ENCODE measurements around the gene NDUFA13.

NDUFA13 gene

DNA sequence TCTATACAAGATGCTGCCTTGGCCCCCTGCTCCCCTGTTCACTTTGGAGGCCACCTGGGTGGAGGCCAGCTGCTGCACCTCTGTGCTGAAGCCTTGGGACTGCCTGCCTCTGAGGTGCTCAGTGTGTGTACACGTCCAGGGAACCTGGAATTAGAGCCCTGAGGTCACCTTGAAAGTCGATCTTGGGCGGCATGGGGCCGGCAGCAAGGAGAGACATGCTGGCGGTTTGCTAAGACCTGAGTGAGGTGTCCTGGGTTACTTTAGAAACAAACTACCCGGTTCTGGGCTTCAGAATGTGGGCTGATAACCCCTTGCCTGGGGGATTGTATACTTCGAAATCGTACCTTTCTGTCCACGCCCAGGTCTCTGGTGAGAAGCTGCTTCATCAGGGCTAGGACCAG lies 26.2 kb upstream of the NDUFA13 start:
- no peak for DNase-seq

DNA sequence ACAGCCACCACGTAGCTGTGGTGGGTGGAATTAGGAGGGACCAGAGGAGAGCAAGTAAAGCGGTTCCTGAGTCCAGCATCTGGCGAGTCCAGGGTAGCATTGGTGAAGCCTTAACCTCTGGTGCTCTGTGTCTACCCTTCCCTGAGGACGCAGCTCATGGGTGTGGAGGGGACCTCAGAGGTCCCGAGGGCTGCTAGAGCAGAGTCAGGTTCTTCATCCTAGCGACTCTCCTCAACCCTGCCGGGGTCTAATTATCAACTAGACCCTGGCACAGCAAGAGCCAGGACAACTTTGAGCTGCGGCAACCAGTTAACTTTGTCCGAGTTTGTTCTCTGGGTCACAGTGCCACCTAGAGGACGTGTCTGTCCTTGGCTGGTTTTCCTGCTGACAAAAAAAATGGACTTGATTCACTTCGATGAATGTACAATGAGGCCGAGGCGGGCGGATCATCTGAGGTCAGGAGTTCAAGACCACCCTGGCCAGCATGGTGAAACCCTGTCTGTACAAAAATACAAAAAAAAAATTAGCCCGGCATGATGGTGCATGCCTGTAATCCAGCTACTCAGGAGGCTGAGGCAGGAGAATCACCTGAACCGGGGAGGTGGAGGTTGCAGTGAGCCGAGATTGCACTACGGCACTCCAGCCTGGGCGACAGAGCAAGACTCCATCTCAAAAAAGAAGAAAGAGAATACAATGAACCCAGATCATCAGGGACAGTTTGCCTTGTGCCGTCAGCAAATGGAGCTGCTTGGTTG lies 25.6 kb upstream of the NDUFA13 start:
- DNase-seq, result peak; percentile 56 to 70 (median 60)

DNA sequence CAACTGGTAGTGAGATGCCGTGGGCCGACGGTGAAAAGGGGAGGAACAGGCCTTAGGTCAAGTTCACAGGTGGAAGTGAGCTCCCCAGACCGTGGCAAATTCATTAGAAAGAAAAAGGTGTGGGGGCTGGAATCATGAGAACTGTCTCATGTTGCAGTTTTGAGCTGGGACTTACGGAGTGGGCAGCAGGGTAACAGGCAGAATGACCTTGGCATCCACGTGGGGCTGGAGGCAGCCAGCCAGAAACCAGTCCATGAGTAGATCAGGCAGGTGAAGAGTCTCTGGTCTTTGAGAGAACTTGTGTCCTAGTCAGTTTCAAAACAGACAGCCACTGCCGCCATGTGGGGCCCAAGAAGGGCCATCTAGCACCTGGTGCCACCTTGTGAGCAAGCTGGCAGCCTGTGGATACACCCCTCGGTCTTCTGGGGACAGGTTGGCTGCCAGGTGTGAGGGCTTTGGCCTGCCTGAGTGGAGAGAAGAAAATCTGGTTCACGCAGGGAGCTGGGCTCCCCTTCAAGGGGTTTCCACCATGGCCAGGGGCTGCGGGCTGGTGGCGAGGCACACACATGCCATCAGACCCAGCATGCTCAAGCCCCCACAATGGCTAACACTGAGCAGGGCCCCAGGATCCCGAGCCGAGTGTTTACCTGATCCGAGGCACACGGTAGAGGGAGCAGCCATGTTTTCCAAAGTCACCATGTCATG lies 24.6 kb upstream of the NDUFA13 start:
- no peak for DNase-seq

DNA sequence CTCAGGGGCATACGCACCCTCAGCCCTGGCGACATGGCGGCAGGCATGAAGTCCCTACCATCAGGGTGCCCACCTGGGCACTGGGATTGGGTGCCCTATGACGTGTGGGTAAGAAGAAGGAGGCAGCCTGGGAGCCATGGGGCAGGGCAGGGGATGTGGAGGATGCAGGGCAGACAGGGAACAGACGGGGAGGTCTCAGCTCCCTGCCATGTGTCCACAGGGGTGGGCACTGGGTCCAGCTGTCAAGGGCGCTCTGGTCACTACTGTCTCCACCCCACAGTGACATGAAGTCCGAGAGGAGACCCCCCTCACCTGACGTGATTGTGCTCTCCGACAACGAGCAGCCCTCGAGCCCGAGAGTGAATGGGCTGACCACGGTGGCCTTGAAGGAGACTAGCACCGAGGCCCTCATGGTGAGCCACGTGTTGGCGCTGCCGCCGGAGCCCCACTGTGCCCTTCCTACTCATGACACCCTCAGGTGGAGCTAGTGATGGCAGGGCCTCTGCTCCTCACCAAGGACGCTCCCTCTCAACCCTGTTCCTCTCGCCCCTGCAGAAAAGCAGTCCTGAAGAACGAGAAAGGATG lies 23.9 kb upstream of the NDUFA13 start:
- no peak for DNase-seq

DNA sequence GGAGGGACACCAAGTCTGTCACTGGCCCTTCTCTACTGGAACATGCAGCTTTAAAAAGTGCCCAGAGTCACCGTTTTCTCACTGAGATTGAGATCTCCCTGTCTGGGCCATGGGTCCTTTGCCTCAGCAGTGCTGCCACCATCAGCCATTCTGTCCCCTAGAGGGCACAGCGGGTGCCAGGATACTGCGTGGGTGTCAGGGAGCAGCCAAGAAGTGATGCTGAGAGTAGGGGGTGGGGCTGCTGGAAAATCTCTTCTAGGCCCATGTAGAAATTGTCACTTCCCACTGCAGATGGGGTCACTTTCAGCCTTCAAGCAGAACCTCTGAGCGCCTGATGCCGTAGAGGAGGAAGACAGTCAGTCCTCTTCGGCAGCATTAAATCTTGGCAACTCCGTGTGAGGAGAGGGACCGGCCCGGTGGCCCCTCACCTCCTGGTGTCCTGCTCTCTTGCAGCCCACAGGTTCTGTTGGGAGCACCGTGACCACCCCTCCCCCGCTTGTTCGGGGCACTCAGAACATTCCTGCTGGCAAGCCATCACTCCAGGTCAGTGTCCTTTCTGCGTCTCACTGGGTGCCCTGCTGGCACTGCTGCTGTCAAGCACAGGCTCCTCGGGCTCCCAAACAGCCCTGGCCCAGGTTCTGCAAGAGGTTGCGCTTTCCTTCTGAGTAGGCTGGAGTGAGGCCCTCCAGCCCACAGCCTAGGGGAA lies 22.0 kb upstream of the NDUFA13 start:
- DNase-seq, result no peak

DNA sequence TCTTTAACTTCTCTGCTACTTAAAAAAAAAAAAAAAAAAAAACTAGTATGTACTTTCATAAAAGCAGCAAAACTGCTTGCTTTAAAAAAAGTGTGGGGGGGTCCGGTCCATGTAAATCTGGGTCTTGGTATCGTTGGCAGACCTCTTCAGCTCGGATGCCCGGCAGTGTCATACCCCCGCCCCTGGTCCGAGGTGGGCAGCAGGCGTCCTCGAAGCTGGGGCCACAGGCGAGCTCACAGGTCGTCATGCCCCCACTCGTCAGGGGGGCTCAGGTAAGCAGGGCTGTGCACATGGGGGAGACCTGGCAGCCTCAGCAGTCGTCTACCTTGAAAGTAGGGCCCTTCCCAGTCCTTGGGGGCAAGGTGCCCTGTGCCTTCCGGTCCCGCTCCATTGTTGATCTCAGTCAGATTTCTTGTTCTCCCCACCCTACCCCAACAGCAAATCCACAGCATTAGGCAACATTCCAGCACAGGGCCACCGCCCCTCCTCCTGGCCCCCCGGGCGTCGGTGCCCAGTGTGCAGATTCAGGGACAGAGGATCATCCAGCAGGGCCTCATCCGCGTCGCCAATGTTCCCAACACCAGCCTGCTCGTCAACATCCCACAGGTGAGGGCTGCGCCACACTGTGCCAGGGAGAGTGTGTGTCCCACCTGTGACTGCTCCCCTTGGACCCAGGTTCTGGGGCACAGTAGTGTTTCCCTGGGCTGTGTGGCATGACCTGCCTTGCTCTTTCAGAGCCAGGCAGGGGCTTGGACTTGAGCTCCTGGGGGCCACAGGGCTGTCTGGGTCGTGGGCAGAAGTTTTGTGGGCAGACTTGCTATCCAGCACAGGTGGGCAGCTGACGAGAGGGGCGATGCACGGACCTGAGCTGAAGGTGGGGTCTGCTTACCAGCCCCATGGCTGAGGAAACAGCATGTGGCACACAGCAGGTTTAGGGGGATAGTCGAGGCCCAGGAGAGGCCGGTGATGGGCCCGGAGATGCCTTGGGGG lies 20.1 kb upstream of the NDUFA13 start:
- DNase-seq, result no peak

DNA sequence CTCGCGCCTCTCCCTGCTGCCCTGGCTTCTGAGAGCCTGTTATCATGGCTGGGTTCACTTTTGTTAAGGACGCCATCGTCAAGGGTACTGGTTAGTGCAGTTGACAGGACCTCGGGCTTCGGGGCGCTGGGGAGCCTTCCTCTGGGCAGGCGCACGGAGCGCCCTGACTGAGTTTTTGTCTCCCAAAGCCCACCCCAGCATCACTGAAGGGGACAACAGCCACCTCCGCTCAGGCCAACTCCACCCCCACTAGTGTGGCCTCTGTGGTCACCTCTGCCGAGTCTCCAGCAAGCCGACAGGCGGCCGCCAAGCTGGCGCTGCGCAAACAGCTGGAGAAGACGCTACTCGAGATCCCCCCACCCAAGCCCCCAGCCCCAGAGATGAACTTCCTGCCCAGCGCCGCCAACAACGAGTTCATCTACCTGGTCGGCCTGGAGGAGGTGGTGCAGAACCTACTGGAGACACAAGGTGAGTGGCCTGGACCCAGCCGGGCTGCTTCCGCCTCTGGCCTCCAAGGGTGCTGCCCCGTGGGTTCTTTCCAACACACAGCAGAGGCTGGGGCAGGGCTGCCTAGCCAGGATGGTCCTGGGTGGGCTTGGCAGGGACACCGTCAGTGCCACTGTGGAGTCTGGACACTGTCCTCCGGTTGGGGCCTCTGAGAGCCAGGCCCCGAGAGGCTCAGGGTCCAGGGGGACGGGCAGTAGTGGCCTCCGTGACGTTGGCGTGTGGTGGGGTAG lies 17.6 kb upstream of the NDUFA13 start:
- DNase-seq, result no peak

DNA sequence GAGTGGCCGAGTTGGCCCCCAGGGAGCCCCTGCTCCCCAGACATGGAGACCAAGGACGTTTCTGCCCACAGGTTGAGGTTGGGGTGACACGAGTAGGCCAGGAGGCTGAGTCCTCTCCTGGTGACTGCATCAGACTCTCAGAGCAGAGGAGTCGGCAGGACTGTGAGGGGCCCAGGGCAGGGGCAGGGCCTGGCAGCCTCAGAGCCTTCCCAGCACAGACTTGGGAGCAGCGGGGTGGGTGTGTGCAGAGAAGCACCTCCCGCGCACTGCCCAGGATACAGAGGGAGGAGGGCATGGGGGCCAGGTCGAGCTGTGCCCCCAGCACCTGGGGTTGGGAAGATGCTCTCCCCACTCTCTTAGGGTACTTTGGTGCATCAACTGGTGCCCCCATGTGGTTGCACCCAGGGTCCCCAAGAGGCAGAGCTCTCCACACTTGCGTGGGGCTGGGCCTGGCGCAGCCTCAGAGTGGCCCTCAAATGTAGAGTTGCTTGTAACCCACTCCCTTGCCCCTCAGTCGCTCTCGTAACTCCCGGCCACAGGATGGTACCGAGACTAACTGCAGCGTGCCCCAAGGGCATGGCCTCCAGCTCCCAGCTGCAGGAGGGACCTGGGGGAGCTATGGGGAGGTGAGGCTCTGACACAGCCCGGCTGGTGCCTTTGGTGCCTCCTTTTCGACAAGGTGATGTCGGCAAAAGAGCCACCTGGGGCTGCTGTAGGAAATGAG lies 16.6 kb upstream of the NDUFA13 start:
- no peak for DNase-seq

DNA sequence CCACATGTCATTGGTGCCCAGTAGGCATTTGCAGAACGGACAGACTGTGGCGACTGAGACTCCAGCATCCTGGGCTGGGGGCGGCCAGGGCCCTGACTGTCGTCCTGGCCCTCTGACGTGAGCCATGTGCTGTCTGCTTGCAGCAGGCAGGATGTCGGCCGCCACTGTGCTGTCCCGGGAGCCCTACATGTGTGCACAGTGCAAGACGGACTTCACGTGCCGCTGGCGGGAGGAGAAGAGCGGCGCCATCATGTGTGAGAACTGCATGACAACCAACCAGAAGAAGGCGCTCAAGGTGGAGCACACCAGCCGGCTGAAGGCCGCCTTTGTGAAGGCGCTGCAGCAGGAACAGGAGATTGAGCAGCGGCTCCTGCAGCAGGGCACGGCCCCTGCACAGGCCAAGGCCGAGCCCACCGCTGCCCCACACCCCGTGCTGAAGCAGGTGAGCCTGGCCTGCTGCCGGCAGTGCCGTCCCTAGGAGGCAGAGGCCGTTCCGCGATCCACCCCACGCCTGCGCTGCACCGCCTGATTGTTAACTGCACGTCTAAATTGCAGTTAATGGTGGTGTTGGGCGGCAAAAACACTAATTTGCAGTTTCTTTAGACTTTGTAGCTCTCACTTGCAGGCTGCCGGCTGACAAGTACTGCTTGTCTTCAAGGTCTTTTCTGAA lies 14.9 kb upstream of the NDUFA13 start:
- DNase-seq, result no peak

DNA sequence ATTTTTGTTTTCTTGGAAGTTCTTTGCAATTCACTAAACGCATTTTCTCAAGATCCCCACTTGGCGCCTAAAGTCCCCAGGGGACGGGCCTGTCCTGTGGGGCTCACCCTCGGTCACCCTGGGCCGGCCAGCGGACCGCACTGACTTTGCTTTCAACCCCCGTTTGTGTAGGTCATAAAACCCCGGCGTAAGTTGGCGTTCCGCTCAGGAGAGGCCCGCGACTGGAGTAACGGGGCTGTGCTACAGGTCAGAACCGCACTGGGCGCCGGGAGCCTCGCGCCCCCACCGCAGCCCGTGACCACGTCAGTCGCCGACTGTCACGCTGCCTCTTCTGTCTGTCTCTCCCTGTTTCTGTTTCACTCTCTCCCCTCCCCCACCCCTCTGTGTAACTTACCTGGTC lies 14.2 kb upstream of the NDUFA13 start:
- DNase-seq, result no peak

DNA sequence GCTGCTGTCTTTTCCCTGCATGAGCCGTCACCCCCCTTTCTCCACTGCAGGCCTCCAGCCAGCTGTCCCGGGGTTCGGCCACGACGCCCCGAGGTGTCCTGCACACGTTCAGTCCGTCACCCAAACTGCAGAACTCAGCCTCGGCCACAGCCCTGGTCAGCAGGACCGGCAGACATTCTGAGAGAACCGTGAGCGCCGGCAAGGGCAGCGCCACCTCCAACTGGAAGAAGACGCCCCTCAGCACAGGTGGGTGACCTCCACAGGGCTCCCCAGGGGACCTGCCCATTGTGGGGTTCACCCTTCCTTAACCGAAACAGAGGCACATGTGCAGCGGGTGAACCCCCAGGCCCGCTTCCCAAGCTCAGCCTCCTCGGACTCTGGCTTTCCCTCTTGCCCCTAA lies 13.7 kb upstream of the NDUFA13 start:
- no peak for DNase-seq

DNA sequence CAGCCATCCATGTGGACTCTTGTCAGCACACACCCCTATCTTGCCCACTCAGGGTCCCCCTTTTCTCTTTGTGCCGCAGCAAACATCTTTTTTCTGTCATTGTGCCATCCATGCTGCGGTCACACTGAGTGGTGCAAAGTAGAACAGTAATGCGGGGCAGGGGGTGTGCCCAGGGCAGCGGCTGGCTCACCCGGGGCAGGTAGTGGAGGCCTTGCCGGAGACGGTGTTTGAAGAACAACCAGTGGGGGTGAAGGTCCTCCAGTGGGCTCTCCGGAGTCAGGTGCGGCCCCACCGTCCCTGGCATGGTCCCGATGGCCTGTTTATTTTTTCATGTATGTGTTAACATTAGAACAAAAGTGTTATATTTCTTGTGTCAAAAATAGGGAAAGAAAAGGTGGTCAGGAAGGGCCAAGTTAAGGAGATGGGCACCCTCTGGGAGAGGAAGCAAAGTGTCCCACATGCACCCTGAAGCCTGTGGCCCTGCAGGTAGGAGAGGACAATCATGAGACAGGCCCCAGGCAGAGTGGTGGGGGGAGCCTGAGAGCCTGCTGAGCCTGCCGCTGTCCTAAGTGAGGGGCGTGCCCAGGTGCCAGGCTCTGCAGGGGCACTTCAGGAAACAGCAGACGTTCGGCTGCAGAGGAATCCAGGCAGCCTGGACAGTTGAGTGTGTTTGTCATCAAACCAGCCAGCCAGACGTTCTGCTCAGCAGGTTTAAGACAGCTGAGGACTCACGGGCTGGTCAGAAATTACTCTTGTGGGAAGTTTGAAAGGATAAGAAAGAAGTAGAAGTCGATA lies 13.0 kb upstream of the NDUFA13 start:
- DNase-seq, result no peak

DNA sequence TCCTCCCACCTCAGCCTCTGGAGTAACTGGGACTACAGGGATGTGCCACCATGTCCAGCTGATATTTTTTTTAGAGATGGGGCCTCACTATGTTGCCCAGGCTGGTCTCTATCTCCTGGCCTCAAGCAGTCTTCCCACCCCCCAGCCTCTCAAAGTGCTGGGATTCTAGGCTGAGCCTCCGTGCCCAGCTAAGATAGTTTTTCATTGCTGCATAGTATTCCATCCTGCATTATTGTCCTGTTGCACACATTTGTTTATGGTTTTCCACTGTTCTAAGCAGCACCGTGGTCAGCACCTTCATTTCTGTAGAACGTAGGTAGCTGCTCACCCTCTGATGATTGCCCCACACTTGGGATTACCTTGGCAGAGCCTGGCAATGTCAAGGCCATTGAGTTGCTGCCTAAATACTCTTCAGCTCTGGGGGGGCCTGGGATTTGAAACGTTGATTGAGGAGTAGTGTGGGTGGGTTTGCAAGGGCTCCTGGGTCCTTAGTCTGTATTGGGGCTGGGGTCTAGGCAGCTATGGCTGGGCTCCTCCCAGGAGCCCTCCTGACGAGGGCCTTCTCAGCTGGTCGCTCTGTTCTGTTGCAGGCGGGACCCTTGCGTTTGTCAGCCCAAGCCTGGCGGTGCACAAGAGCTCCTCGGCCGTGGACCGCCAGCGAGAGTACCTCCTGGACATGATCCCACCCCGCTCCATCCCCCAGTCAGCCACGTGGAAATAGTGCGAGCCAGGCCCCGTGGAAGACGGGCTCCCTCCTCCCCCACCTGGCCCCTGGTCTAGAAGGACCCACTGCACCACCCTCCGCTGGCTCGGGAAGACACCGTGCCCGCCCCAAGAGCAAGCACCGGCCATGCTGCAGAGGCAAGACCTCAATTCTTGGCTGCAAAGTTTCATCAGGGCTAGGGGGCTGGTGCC lies 11.0 kb upstream of the NDUFA13 start:
- DNase-seq, result no peak

DNA sequence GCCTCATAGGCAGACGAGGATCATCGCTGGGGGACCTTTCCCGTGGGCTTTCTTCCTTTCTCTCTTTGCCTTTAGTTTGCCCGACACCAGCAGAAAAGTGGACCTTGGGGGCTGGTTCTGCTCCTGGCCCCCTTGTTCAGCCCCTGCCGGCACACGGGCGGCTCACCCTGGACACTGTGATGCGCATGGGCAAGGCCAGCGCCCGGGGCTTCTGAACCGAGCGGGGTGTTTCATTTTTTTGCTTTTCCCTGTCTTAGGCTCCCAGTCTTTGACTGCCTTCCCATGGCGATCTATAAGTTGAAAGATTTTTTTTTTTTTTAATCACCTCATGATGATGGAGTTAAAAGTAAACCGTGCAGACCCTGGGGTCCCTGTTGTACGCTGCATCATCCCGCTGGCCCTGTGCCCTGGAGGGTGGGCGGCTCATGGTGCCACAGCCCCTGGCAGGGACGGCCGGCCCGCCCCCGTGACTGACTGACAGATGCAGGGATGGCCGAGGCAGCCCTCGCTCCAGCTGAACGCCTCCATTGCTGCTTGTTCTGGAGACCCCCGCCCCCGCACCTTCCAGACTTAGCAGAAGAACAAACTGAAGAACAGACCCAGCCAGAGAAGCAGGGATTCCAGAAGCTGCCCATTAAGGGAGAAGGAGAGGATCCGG lies 10.2 kb upstream of the NDUFA13 start:
- no peak for DNase-seq

DNA sequence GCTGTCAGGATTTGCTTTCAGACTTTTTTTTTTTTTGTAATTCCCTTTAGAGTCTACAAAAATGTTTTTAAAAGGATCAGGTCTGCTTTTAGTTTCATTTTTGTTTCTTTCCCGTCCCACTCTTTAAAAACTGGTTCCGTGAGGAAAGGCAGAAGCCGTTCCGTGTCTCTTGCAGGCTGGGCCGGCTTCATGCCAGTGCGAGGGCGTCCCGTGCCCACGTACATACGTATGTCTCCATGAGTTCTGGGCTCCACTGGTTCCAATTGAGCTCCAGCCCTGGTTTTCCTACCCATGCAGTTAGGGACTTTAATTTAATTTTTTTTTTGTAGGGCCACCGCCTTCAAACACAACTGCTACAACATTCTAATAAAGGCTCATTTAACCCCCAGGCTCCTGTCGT lies 9.4 kb upstream of the NDUFA13 start:
- DNase-seq, result no peak

DNA sequence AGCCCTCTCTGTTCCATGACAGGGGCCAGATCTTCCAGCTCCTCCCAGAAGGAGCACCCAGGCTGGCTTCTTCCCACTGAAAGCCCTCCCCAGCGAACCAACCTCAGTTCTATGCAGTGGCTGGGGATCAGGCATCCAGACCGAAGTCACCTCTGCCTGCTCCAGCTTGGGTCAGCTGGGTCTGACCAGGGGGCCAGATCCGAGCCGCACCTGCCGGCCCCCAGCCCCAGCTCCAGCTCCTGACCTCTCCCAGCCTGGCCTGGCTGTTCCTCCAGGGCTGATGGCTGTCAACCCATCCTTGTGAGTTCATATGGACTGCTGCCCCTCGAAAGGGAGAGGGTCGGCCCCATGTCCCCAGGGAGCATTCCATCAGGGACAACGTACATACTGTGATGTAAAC lies 8.7 kb upstream of the NDUFA13 start:
- DNase-seq, result no peak

DNA sequence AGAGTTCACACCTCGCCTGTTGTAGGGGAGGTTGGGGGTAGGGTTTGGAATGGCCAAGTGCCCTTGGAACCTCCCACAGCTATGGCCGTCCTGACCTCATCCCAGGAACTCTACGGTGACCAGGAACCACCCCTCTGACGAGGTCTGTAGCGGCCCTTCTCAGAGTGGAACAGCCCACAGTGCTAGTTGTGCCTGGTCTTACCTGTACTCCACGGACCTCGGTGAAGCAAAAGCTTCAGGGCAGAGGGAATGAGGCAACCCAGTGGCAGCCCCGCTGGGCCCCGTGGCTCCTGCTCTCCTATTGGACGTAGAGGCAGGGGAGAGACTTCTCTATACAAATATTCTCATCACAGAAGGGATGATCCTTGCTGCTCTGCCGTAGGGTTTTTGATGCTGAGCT lies 7.8 kb upstream of the NDUFA13 start:
- DNase-seq, result no peak

DNA sequence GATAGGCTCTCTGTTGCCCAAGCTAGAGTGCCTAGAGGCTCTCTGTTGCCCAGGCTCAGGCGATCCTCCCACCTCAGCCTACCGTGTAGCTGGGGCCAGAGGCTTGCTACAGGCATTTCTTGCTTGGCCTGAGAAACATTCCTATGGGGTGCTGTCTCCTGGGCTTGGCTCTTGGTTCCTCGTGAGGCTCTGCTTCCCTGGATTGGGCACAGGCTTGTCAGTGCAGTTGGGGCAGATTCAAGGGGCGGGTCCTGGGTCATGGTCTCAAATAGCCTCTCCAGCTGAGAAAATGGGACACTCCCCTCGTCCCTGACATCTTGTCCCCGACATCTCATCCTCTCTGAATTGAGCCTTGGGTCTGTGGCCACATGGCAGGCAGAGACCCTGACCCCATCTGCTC lies 5.6 kb upstream of the NDUFA13 start:
- DNase-seq, result no peak

All from activated CD4-positive, CD25-positive, alpha-beta regulatory T cell (primary cell).